Mesenchymal stem cell (in vitro differentiated cells and primary cell): ENCODE measurements around the gene TMEM237. TPM values are rescaled to one million over a fixed set of nuclear protein-coding genes. Genes with fewer than 3 reads are reported as not detected.

Experiments used
- DNase-seq: peaks from one replicate; pipeline ENCODE4 v3.0.0-alpha.2; 2013
- H2AFZ ChIP-seq: one replicate; pipeline ENCODE4 v1.6.1; 2013; ENCODE audit warnings: low read depth, mild to moderate bottlenecking, control low read depth, inconsistent platforms, low read length, moderate library complexity
- H2AK5ac ChIP-seq: 2 replicates; pipeline ENCODE4 v1.6.1; 2013; ENCODE audit warnings: low read length, moderate library complexity, mild to moderate bottlenecking, inconsistent platforms; ENCODE audit not compliant: severe bottlenecking
- H2BK120ac ChIP-seq: one replicate; pipeline ENCODE4 v1.6.1; 2013; ENCODE audit warnings: low read depth, mild to moderate bottlenecking, inconsistent platforms, low read length, moderate library complexity
- H2BK12ac ChIP-seq, 2 experiments: one replicate each; pipeline ENCODE4 v1.6.1; 2013; ENCODE audit warnings: inconsistent platforms in 2 of 2, low read length in 2 of 2, mild to moderate bottlenecking in 2 of 2, moderate library complexity in 2 of 2, control low read depth in 1 of 2
- H2BK15ac ChIP-seq: one replicate; pipeline ENCODE4 v1.6.1; 2013; ENCODE audit warnings: mild to moderate bottlenecking, low read depth, inconsistent platforms; ENCODE audit not compliant: poor library complexity, severe bottlenecking
- H2BK5ac ChIP-seq: 2 replicates; pipeline ENCODE4 v1.6.1; 2013; ENCODE audit warnings: low read depth, mild to moderate bottlenecking, low read length, control low read depth, inconsistent platforms; ENCODE audit not compliant: poor library complexity, severe bottlenecking
- H3K14ac ChIP-seq, 2 experiments: one replicate each; pipeline ENCODE4 v1.6.1; 2013; ENCODE audit warnings: inconsistent platforms in 2 of 2, low read length in 2 of 2, control low read depth in 1 of 2, mild to moderate bottlenecking in 1 of 2, moderate library complexity in 1 of 2
- H3K18ac ChIP-seq, 2 experiments: one replicate each; pipeline ENCODE4 v1.6.1; 2013; ENCODE audit warnings: inconsistent platforms in 2 of 2, low read length in 2 of 2, control low read depth in 1 of 2, low read depth in 1 of 2, mild to moderate bottlenecking in 1 of 2
- H3K23ac ChIP-seq, 2 experiments: one replicate each; pipeline ENCODE4 v1.6.1; 2013; ENCODE audit warnings: inconsistent platforms in 2 of 2, low read length in 2 of 2, mild to moderate bottlenecking in 2 of 2, moderate library complexity in 2 of 2, control low read depth in 1 of 2
- H3K27ac ChIP-seq: 2 replicates; pipeline ENCODE4 v1.5.1; 2013; ENCODE audit warnings: mild to moderate bottlenecking, moderate library complexity, low read length, control low read depth, inconsistent platforms; ENCODE audit not compliant: poor library complexity, severe bottlenecking
- H3K27me3 ChIP-seq, 2 experiments: 2 replicates each; pipeline versions ENCODE4 v1.6.1 to v1.7.0; 2013; ENCODE audit warnings: low read length in 2 of 2, mild to moderate bottlenecking in 2 of 2, moderate library complexity in 2 of 2, control low read depth in 1 of 2, inconsistent platforms in 1 of 2; ENCODE audit not compliant: control insufficient read depth in 1 of 2, insufficient read depth in 1 of 2
- H3K36me3 ChIP-seq, 2 experiments: 2 replicates each; pipeline versions ENCODE4 v1.6.1 to v1.7.0; 2013; ENCODE audit warnings: low read length in 2 of 2, control low read depth in 1 of 2, inconsistent platforms in 1 of 2, low read depth in 1 of 2, mild to moderate bottlenecking in 1 of 2; ENCODE audit not compliant: insufficient read depth in 2 of 2, control insufficient read depth in 1 of 2
- H3K4ac ChIP-seq, 2 experiments: one replicate each; pipeline ENCODE4 v1.6.1; 2013; ENCODE audit warnings: inconsistent platforms in 2 of 2, low read length in 2 of 2, mild to moderate bottlenecking in 2 of 2, moderate library complexity in 2 of 2, control low read depth in 1 of 2, low read depth in 1 of 2
- H3K4me1 ChIP-seq: 2 replicates; pipeline ENCODE4 v1.6.1; 2013; ENCODE audit warnings: low read depth, low read length, control low read depth; ENCODE audit not compliant: control insufficient read depth, insufficient read depth
- H3K4me2 ChIP-seq: 2 replicates; pipeline ENCODE4 v1.6.1; 2013; ENCODE audit warnings: low read length, mild to moderate bottlenecking, inconsistent platforms; ENCODE audit not compliant: poor library complexity, severe bottlenecking
- H3K4me3 ChIP-seq, 2 experiments: 2 replicates each; pipeline versions ENCODE4 v1.5.1 to v1.7.0; 2013; ENCODE audit warnings: low read length in 2 of 2, mild to moderate bottlenecking in 2 of 2, control low read depth in 1 of 2, low read depth in 1 of 2; ENCODE audit not compliant: insufficient read depth in 1 of 2
- H3K79me1 ChIP-seq: replicated peaks from 2 replicates; pipeline ENCODE4 v1.6.1; 2013; ENCODE audit warnings: mild to moderate bottlenecking, control low read depth, low read length, inconsistent platforms; ENCODE audit not compliant: poor library complexity, severe bottlenecking
- H3K9ac ChIP-seq: 2 replicates; pipeline ENCODE4 v1.7.0; 2013; ENCODE audit warnings: mild to moderate bottlenecking, low read length, moderate library complexity
- H3K9me3 ChIP-seq: 2 replicates; pipeline ENCODE4 v1.7.0; 2013; ENCODE audit warnings: mild to moderate bottlenecking, low read length; ENCODE audit not compliant: control insufficient read depth
- H4K8ac ChIP-seq: one replicate; pipeline ENCODE4 v1.6.1; 2013; ENCODE audit warnings: inconsistent platforms, mild to moderate bottlenecking, low read length, moderate library complexity
- H4K91ac ChIP-seq: one replicate; pipeline ENCODE4 v1.6.1; 2013; ENCODE audit warnings: mild to moderate bottlenecking, low read length, inconsistent platforms
- WGBS: methylation state at CpG from one replicate; pipeline ENCODE4 v1.1.7; 2013; ENCODE audit warnings: mixed read lengths; 5-methylcytosine and 5-hydroxymethylcytosine counted together
- small RNA-seq: library from polyadenylated mRNA; stranded (forward); fragments of <200 nt; extraction: miRNeasy Mini kit (QIAGEN cat#:217004); gene quantifications from one replicate; pipeline ENCODE3, GENCODE V24; 2013; ENCODE audit warnings: low read depth

Gene TMEM237

GRCh38 chr2:201572846-201573508 lies 70.3 kb downstream of the TMEM237 start:
- Histone ChIP-seq H3K4me3 (no peak overlapping the region), H3K4ac (no peak overlapping the region), H3K27ac (no peak overlapping the region), H2AK5ac (no peak overlapping the region), H2AFZ (no peak overlapping the region), H3K27me3 (no peaks in the 10 kb centered on the region), H3K4me1 (no peaks in the 10 kb centered on the region), H2BK12ac (no peak overlapping the region), H3K9me3 (no peaks in the 10 kb centered on the region), H2BK120ac (no peak overlapping the region), H2BK5ac (no peak overlapping the region), H3K23ac (no peak overlapping the region), H3K18ac (no peak overlapping the region), H3K36me3 (no peaks in the 10 kb centered on the region), H3K14ac (no peak overlapping the region), H3K9ac (no peak overlapping the region), H3K4me2 (no peak overlapping the region), H2BK15ac (no peak overlapping the region), H3K79me1 (no peaks in the 10 kb centered on the region), H4K8ac (no peak overlapping the region), H4K91ac (no peak overlapping the region)
- WGBS, result 94% methylated on average over 1 of the region's 2 CpGs
- no peak for DNase-seq

Small RNAs within 50 kb of the gene (small RNA-seq; reads per million reads assigned to genes)
- not detected for gene RNU6-651P
